Globus pallidus (tissue), 1 donor: ENCODE measurements around the gene TBC1D16.

ENCODE experiments used
- DNase-seq: peaks from one replicate; pipeline ENCODE4 v3.0.0-alpha.2; 2015; ENCODE audit warnings: low spot score

TBC1D16 gene

GRCh38 chr17:79883202-79883601, 152.5 kb downstream of the TBC1D16 start:
- no peak for DNase-seq
